Ovary (tissue), 3 donors: ENCODE measurements around the gene MYBPH.

Source experiments
- POLR2A ChIP-seq: fragments of 450-650 bp; IDR thresholded peaks from one replicate; pipeline ENCODE4 v1.6.1; 2017; ENCODE audit warnings: antibody characterized with exemption, mild to moderate bottlenecking, moderate library complexity
- TF ChIP-seq, protein P1 (sequence below), 3 donors: fragments of 450-650 bp in 2 of 3; fragments of 200-600 bp in 1 of 3; IDR thresholded peaks; one replicate each; pipeline versions ENCODE4 v1.5.1 to v1.8.0; 2016 to 2022; ENCODE audit warnings: antibody characterized with exemption in 3 of 3, mild to moderate bottlenecking in 1 of 3
- donor health status: DM: no; HTN: no; CAD: no.

DNA sequence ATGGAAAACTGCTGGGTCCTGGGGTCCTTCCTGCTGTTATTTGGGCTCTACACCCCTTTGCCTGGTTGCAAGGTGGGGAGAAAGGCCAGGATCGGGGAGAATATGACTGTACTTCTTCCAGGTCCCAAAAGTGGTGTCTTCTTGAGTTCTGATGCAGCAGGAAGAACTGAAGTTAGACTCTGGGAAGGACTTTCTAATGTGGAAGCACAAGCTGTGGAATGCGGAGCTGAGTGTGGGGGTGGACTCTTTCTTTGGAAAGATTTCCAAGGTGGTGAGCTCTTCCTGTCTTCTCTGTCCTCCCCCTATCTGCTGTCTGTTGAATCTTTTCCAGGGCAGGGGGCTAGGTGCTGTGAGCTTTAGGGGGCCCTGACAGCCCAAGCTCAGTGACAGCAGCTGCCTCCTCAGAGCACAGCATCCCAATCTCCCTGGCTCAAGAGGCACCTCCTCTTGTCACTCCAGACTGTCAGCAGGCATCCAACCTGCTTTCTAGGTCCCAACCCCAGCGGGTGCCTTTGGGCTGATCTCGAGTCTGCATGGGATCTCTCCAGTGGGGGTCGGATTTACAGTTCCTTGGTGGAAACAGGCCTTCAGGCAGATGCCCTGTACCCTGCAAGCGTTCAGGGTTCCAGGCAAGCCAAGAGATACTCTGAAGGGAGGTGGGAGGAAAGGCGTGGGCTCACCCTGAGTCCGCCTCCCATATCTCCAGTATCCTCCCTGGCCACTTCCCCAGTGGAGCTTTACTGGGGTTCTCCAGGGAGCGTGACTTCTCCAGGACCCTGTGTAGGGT lies 24.9 kb downstream of the MYBPH start:
- TF ChIP-seq, protein P1, sequence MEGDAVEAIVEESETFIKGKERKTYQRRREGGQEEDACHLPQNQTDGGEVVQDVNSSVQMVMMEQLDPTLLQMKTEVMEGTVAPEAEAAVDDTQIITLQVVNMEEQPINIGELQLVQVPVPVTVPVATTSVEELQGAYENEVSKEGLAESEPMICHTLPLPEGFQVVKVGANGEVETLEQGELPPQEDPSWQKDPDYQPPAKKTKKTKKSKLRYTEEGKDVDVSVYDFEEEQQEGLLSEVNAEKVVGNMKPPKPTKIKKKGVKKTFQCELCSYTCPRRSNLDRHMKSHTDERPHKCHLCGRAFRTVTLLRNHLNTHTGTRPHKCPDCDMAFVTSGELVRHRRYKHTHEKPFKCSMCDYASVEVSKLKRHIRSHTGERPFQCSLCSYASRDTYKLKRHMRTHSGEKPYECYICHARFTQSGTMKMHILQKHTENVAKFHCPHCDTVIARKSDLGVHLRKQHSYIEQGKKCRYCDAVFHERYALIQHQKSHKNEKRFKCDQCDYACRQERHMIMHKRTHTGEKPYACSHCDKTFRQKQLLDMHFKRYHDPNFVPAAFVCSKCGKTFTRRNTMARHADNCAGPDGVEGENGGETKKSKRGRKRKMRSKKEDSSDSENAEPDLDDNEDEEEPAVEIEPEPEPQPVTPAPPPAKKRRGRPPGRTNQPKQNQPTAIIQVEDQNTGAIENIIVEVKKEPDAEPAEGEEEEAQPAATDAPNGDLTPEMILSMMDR (IDR thresholded peaks at IDR 0.05), result no peak
- no peak for TF ChIP-seq POLR2A
